Activated B cell treated with CpG ODN at 0.5 μM for 24 hours (primary cell): Measurements from ENCODE around the gene MINDY4. TPM values are rescaled to one million over a fixed set of nuclear protein-coding genes. Genes with fewer than 3 reads are reported as not detected.
A peak's percentile ranks its signal among the peaks of the same experiment; 100 is the strongest.

Source experiments
- ATAC-seq: fragments of 200-7000 bp; cut with Tn5 transposase; one replicate; pipeline ENCODE4 v1.10.0; 2021; ENCODE audit warnings: low read depth, mild to moderate bottlenecking, moderate library complexity
- CTCF ChIA-PET: fragments of 350-600 bp; sonication (Branson Sonifier 250); formaldehyde crosslinking; loops from one replicate; lab custom pipeline; 2021; ENCODE audit warnings: antibody characterized with exemption; lab: Charles Lee
- POLR2A ChIA-PET: fragments of 350-600 bp; sonication (Branson Sonifier 250); formaldehyde crosslinking; loops from one replicate; lab custom pipeline; 2021; ENCODE audit warnings: antibody characterized with exemption; lab: Charles Lee
- DNase-seq: peaks from one replicate; pipeline ENCODE4 v3.0.0; 2022
- H3K27ac Mint-ChIP-seq: one replicate; pipeline ENCODE4 v1.8.0; 2020; ENCODE audit warnings: mixed read lengths
- H3K27me3 Mint-ChIP-seq: one replicate; pipeline ENCODE4 v1.8.0; 2021; ENCODE audit warnings: mixed read lengths
- H3K36me3 Mint-ChIP-seq: one replicate; pipeline ENCODE4 v1.8.0; 2021; ENCODE audit warnings: low read depth, mixed read lengths
- H3K4me1 Mint-ChIP-seq: one replicate; pipeline ENCODE4 v1.8.0; 2021; ENCODE audit warnings: mixed read lengths
- H3K4me3 Mint-ChIP-seq: one replicate; pipeline ENCODE4 v1.8.0; 2020; ENCODE audit warnings: mild to moderate bottlenecking, mixed read lengths
- H3K9me3 Mint-ChIP-seq: one replicate; pipeline ENCODE4 v1.8.0; 2020; ENCODE audit warnings: mixed read lengths
- CTCF ChIP-seq: fragments of 200-600 bp; IDR thresholded peaks from one replicate; pipeline ENCODE4 v1.8.0; 2022; ENCODE audit warnings: antibody characterized with exemption, mild to moderate bottlenecking
- intact Hi-C: fragments of 100-400 bp; cut with micrococcal nuclease; formaldehyde crosslinking; loops from one replicate; pipeline ENCODE4 v1.15.1; 2024
- total RNA-seq: library from RNA; stranded (reverse); gene quantifications from 2 replicates; pipeline ENCODE4 v1.2.3, GENCODE V29; 2022

Gene MINDY4
- 1.2 and 1.3 TPM in 2 replicates for total RNA-seq

GRCh38 chr7:30771174-30771879 is at the start of gene MINDY4:
TSS of gene MINDY4 (plus strand) at chr7:30771417. CDS start at chr7:30771494, 77 bp downstream.
- peaks cover 5% of the 10 kb centered on the region for H3K4me1 Mint-ChIP-seq
- no peaks in the 10 kb centered on the region for H3K9me3 Mint-ChIP-seq
- ChIA-PET POLR2A (interaction anchor here (0.5 to 1.0 kb wide), 3 partner anchors 8 to 1725 kb away, joined by 3 to 4 read pairs (median 3); no protein-coding TSS in a partner anchor), CTCF (no interaction called here)
- no peaks in the 10 kb centered on the region for H3K27me3 Mint-ChIP-seq
- peak within 1 kb of the TSS; percentile 60 for H3K27ac Mint-ChIP-seq
- intact Hi-C loops: no loop called here
- peak; percentile 59 for DNase-seq
- TF ChIP-seq CTCF: no peak
- ATAC-seq: peak; percentile 91
- H3K36me3 Mint-ChIP-seq: no peaks in the 10 kb centered on the region
- peak within 1 kb of the TSS; percentile 88 for H3K4me3 Mint-ChIP-seq

- Mint-ChIP-seq H3K27ac (no peak overlapping the region), H3K36me3 (no peaks in the 10 kb centered on the region), H3K4me1 (peaks cover 7% of the 10 kb centered on the region), H3K9me3 (peaks cover 20% of the 10 kb centered on the region), H3K4me3 (no peak overlapping the region), H3K27me3 (no peaks in the 10 kb centered on the region)
- no peak for TF ChIP-seq CTCF
- no peak for ATAC-seq
- intact Hi-C loops: no loop called here
- DNase-seq: no peak
- CTCF ChIA-PET: no interaction called here
- POLR2A ChIA-PET: no interaction called here
These were observed 49.0 kb upstream of the MINDY4 start for GRCh38 chr7:30722187-30722586.

- H3K27ac Mint-ChIP-seq: no peak overlapping the region
- ATAC-seq (no peak), DNase-seq (no peak)
- H3K4me1 Mint-ChIP-seq: peaks cover 12% of the 10 kb centered on the region
- ChIA-PET POLR2A (no interaction called here), CTCF (no interaction called here)
- TF ChIP-seq CTCF: no peak
- no peaks in the 10 kb centered on the region for H3K36me3 Mint-ChIP-seq
- intact Hi-C loops: no loop called here
- H3K27me3 Mint-ChIP-seq: no peaks in the 10 kb centered on the region
- H3K4me3 Mint-ChIP-seq: no peak overlapping the region
- H3K9me3 Mint-ChIP-seq: peaks cover 18% of the 10 kb centered on the region
These were observed 48.5 kb upstream of the MINDY4 start for GRCh38 chr7:30722671-30723070.

GRCh38 chr7:30723776-30724175 is 47.4 kb upstream of the MINDY4 start:
- DNase-seq (no peak), ATAC-seq (no peak)
- Mint-ChIP-seq H3K27me3 (no peaks in the 10 kb centered on the region), H3K36me3 (no peaks in the 10 kb centered on the region), H3K27ac (no peak overlapping the region), H3K9me3 (peaks cover 9% of the 10 kb centered on the region), H3K4me1 (peaks cover 15% of the 10 kb centered on the region), H3K4me3 (no peak overlapping the region)
- POLR2A ChIA-PET: no interaction called here
- CTCF ChIA-PET: no interaction called here
- intact Hi-C loops: no loop called here
- TF ChIP-seq CTCF: no peak

- no peak for ATAC-seq
- POLR2A ChIA-PET: no interaction called here
- DNase-seq: no peak
- intact Hi-C loops: no loop called here
- no peaks in the 10 kb centered on the region for H3K36me3 Mint-ChIP-seq
- no peak for TF ChIP-seq CTCF
- H3K4me3 Mint-ChIP-seq: peak overlapping the region; percentile 20
- H3K27me3 Mint-ChIP-seq: no peaks in the 10 kb centered on the region
- peaks cover 15% of the 10 kb centered on the region for H3K4me1 Mint-ChIP-seq
- peak overlapping the region; percentile 31 for H3K27ac Mint-ChIP-seq
- CTCF ChIA-PET: interaction anchor here (0.7 to 1.7 kb wide), 2 partner anchors 13 to 18 kb away, joined by 3 to 6 read pairs; no protein-coding TSS in a partner anchor
- H3K9me3 Mint-ChIP-seq: no peaks in the 10 kb centered on the region
These were observed 44.8 kb upstream of the MINDY4 start for GRCh38 chr7:30726296-30727006.
